NCI-H510A (cell line): ENCODE results near the gene DPP10.

Experiments used
- DNase-seq: peaks from one replicate; lab custom pipeline; 2025; lab: John Stamatoyannopoulos, UW

The DPP10 gene

DNA sequence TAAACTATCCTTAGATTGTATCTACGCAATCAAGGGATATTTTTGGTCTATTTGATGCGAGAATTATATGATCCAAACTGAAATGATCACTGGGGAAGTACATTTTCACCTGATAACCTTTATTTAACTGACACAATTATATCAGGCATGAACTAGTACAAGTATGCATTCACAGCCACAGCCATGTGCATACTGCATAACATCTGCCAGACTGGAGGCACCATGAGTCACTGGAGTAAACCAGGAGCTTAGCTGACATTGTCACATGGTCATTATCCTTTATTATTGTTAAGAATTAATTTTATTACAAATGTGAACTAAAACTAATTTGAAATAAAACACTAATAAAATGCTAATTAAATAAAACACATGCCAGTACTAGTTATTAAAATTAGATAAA is 1127.1 kb downstream of the DPP10 start:
- DNase-seq, result no peak

DNA sequence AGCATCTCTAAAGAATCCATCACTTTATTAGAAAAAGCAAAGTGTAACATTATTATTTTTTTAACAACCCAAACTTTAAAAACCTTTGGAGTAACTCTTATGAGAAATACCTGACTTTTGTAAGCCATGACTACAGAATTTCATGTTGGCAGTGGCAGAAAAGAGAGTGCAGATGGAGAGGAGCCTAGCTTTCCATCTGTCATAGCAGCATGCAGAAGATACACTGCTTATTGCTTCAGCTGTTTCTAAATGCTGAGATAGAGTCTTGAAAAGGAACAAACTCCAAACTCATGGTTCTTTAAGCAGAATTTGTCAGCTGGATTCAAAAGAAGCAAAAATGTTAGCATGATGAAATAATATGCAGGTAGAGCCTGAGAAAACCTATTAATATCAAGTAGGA is 1130.3 kb downstream of the DPP10 start:
- no peak for DNase-seq

DNA sequence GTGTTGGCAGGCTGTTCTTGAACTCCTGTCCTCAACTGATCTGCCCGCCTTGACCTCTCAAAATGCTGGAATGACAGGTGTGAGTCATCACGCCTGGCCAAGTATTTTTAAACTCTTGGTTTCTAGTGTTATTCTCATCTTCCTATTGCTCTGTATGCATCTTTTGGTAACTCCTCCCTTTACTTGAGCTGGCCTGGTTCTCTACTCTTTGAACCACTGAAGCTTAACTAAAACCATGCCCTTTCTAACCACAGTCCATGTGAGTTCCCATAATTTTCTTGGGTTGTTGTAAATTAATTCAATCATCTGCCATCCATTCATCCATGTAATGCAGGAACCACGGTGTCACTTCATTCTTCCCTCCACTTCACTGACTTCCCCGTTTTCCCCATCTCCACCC is 1131.3 kb downstream of the DPP10 start:
- DNase-seq, result no peak

DNA sequence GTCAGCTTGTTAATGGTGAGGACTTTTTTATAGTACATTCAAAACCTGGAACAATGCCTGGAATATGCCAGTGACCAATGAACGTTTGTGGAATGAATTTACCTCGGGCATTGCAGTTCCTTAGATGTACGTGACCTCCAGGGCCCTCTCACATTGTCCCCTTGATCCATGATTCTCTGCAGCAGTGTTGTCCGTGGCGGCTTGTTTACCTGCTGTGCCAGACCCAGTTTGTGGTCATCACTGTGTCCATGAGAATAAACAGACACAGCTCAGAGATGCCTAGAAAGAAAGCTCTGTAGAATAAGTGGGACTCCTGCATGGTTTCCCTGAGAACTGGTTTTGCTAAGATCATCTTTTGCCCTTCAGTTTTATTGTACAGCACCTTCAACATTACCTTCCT is 1132.2 kb downstream of the DPP10 start:
- DNase-seq, result no peak

DNA sequence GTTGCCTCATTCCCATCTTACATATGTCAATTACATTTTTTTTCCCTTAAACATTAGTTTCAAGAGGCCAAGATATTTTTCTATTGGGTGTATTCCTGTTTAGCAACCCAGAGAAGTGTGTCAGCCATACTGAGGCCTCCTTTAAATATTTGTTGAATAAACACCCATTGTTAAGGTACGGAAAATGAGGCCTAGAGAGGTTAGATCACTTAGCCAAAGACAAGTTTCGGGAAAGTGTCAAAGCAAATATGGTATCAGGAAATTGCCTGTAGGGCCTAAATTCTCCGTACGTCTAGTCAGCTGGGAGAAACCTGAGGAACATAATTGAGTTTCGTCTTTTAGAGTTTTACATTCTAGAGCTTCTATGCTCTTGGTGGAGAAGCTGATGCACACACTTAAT is 1138.3 kb downstream of the DPP10 start:
- DNase-seq, result no peak

DNA sequence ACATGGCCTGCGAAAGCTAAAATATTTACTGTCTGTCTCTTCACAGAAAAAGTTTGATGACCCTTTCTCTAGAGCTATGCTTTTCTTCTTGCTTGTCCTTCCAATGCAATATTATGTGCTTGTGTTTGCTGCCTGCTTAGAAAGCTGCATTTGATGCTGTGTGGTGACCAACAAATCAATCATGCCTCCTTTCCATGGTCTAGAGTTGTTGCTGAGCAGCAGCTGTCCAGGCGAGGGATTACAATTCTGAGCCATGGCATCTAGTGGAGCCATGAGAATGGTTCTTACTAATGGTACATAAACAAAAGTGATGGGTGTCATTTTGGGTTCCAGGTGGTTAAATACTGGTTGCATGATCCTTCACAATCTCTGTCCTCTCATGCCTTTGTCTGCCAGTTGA is 1142.1 kb downstream of the DPP10 start:
- DNase-seq, result no peak

DNA sequence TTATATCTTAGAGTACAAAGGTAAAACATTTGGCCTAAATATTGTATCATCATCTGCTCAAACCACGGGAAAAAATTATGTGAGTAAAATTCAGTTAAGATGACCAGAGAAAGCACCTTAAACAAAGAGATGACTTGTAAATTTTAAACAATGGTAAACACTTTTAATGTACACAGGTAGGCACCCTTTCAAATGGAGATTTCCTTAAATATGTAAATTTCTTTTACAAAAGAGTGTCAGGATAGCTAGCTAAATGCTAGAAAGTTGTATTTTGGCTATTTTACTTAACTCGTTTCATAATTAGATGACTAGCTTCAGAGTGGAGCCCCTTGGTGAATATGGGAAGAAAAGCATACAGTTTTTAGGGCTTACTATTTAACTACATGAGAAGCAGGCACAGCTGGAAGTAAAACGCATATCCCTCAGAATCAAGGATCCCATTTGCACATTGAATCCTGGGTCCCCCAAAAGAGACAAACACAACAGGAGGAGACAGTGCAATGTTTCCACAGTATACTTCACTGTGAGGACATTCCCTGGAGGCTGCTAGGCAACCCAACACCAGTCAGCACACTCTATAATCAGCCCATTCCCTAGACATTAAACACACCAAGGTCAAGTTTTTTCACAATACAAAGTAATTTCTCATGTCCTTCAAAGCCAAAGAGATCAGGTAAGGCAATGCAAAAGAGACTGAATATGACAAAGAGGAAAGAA is 1154.4 kb downstream of the DPP10 start:
- DNase-seq, result no peak

DNA sequence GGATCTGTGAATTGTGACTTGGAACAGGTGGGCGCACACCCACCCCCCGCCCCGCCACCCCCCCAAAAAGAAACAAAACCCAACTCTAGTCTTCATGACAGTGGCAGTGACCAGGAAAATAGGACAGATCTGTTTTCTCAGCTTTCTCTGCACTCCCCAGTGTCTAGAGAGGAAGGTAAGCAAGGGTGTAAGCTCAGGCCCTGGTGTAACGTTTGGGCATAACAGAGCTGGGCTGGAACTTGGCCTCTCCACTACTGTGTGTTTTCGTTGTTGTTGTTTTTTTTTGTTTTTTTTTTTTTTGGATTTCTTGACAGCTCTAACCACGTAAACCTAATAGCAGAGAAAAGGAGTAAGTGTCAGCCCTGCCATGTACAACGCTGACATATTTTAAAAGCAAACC is 1160.8 kb downstream of the DPP10 start:
- DNase-seq, result no peak

DNA sequence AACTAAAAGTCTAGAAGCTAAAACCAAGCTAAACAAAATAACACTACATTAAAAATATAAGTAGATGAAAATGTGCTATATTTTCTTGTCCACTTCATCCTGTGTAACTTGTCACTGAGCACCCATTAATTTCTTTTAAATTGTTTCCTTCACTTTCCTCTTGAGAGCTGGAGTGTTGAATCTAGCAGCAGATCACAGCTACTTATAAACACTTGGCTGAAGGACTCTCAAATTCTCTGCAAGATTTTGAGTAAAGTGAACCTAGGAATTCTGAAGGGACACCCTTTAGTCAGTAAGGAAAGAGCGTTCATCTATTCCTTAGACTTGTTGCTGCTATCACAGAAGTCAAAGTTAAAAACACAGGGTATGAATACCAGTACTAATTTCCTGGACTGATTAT is 1163.9 kb downstream of the DPP10 start:
- DNase-seq, result no peak

DNA sequence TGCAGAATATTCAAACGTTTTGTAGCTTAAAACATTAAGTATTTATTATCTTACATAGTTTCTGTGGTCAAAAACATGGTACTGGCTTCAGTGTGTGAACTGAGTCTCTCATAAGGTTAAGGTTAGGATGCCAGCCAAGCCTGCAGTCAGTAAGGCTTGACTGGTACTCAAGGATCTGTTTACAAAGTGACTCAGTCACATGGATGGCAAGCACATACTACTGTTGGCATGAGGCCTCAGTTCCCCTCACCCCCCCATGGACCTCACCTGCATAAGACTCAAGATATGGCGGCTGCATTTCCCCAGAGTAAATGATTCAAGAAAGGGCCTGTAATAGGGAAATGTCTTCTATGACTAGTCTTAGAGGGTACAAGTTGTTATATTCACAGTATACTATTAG is 1167.5 kb downstream of the DPP10 start:
- DNase-seq, result no peak

DNA sequence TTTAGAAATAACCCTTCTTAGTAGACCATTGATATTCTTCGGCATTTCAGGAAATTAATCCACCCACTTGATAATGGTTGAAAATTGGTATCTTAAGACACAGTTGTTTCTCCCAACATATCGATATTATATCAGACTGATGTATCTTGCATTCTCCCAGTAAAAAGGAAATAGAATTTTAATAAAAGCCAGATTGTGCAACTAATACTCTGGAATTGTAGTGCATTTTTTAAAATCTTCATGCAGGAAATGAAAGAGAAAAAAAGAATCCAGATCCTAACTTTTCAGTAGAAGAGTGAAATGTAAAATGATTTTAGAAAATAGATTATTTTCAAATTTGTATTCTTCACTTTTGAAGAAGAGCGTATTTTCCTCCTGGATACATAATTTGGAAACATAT is 1168.4 kb downstream of the DPP10 start:
- DNase-seq, result no peak

DNA sequence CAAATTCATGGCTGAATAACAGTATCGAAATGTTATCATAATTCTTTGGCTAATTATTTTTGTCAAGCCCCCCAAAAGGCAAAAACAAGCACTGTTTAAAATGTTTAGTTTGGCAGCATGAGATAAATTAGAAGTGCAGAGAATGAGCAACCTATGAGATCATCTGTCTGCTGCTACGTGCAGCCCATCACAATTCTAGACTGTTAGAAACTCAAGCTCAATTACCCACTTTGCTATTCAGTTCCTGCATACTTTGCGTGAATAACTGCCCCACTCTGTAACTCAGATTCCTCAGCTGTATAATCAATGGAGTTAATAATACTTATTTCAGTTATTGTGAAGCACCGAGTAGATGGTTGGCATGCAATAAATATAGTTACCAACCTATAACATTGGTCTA is 1181.9 kb downstream of the DPP10 start:
- no peak for DNase-seq

DNA sequence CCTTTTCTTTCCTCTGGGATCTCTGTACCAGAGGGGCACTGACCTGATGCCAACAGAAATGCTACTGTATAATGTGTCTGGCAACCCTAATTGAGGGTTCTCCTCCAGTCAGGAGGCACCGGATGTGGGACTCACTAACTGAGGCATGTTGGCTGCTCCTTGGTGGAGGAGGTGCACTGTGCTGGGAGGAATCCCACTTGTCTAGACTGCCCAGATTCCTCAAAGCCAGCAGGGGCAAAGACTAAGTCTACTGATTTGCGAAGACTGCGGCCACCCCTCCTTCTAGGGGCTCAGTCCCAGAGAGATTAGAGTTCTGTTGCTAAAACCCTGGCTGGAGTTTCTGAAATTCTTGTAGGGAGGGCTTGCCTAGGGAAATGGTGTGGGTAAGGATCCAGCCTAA is 1192.1 kb downstream of the DPP10 start:
- DNase-seq, result no peak

DNA sequence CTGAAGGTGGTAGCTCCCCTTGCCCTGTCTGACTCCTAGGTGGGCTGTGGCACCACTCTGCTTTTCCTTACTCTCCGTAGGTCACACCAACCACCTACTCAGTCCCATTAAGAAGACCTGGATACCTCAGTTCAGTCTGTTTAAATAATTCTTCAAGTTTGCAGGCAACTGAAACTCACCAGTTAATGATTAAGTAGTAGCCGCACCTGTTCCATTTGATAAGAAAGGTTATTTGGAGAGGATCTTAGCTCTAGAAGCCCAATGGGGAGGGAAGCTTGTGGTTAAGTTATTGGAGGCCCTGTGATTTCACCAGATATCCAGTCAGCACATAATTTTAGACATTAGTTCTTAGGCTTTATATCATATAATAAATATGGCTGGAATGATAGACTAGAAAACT is 1193.0 kb downstream of the DPP10 start:
- DNase-seq, result no peak

DNA sequence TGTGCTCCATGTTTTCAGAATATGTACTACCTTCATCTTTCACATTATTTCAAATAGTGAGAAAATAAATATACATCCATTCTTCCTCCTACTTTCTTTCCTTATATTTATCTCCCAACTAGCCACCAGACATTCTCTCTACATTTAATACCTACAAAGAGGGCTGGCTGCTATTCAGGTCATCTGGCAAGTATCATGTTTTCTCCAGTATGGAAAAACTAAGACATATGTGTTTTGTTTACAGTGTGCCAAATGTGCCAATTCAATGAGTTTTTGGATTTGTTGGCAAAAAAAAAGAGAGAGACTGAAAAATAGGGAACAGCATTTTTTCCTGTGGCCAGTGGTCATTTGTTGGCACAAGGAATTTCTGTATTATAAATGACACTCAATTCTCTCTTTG is 1207.3 kb downstream of the DPP10 start:
- DNase-seq, result no peak

DNA sequence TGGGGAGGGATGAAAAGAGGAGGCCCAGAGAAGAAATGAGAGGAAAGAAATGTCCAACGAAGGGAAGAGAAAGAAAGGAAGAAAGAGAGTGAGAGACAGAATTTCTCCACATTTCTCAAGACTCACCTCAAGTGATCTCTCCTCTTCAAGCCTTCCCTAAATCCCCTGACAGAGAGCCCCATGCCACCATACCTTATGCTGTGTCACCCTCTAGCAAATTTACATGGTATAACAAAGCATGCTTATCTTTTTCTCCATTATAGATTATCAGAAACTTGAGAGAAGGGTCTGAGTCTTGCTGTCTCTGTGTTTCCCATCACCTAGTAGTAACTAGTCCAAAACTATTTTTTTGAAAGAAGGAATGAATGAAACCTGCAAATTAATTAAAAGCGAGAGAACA is 1208.4 kb downstream of the DPP10 start:
- DNase-seq, result no peak

DNA sequence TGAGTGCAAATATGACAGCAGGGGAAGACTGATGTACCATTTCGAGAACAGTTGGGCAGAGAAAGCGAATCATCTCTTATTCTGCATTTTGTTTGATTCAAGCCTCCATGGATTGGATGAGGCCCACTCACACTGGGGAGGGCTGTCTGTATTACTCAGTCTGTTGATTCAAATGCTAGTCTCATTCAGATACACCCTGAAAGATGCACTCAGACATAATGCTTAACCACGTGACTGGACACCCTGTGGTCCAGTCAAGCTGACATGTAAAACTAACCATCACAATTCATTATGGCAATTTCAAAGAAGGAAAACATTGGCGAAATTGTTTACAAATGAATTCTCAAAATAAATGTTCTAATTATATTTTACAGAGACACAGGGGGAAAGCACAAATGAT is 1210.2 kb downstream of the DPP10 start:
- DNase-seq, result no peak

DNA sequence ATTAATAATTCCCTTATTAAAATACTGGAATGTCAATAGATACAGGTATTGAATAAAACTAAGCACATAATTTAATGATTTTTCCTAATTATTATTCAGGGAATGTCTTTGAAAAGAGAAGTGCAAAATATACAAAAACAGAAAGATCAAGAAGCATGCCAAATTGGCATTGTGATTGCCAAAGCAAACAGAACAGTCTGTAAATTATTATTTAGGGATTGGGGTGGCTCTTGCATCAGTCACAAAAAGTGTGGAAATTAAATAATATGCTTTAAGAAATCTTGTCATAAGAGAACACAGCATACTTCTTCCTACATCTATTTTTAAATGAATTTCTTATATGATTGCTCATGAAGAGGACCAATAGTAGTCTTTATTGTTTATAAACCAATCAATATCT is 1211.9 kb downstream of the DPP10 start:
- DNase-seq, result no peak

DNA sequence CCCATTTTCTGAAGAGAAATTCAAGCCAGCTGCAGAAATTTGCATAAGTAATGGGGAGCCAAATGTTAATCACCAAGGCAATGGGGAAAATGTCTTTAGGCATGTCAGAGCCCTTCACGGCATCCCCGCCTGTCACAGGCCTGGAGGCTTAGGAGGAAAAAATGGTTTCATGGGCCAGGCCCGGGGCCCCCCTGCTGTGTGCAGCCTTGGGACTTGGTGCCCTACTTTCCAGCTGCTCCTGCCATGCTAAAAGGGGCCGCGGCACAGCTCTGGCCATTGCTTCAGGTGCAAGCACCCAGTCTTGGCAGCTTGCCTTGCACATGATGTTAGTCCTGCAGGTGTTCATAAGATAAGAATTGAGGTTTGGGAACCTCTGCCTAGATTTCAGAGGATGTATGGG is 1235.7 kb downstream of the DPP10 start:
- no peak for DNase-seq

DNA sequence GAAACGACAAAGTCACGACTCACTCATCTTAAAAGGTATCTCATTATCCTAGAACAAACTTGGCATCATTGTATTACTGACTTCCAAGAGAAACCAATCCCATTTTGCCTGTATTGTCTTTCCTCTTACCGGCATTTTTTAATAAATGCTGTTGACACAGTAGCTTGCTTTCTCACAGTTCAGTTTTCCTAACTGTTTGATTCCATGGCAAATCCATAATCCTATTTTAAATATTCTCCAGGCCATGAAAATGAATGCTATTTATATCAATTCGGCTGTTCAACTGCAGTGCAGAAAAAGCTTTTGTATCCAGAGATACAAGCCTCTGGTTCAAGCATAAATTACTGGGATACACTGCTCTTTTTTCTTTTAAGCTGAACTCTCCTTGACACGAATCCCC is 1241.9 kb downstream of the DPP10 start:
- DNase-seq, result no peak

DNA sequence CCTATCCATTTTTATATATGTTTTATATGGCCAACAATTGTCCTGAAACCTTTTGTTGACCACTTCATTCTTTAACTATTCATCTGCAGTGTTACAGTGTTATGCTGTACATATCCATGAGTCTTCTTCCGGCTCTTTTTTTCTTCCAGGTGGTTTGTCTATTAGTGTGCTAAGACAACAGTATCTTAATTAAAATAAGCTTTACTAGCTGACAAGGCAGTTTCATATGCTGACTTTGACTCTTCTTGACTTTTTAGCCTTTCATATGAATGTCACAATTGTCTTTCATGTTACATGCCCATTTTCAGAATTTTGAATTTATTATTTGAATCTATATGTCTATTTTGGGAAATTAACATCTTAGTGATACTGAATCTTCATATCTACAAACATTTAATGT is 1249.0 kb downstream of the DPP10 start:
- no peak for DNase-seq

DNA sequence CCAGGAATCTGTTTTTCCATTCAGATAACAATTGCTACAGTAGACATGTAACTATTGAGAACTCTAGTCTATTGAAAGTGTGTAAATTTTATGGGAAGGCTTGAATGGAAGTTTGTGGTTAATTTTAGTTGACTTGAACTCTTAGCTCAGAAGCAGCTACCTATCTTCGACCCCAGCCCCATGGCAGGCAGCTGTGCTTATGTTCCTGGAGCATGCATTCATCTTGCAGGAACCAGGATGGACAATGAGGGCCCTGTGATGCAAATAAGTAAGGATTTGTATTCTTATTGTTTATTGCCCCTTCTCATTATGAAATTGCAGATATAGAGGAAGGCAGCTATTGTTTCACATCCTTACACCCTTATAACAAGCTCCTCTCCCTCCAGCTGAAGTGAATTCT is 1252.2 kb downstream of the DPP10 start:
- no peak for DNase-seq

DNA sequence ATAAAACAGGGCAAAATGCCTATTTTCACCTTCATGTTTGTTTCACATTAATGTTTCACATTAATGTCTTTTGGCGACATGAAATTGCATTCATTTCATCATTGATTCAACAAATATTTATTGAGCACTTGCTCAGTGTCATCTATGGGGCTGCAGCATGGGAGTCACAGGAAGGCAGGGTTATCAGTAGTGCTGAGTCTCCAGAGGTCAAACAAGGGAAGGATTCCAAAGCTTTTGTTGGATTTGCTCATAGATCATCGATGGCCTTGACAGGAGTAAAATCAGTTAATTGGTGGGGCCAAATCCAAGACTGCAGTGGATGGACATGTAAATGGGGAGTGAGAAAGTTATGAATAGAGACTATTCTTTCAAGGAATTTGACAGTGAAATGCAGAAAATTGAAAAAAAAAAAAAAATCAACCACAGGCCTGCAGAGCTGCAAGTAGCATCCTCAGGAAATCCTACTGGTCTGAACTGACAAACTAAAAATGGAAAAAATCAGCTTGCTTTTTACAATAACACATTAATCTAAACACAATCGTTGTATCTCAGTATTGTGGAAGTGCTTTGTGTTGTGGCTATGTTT is 1290.8 kb downstream of the DPP10 start:
- no peak for DNase-seq

DNA sequence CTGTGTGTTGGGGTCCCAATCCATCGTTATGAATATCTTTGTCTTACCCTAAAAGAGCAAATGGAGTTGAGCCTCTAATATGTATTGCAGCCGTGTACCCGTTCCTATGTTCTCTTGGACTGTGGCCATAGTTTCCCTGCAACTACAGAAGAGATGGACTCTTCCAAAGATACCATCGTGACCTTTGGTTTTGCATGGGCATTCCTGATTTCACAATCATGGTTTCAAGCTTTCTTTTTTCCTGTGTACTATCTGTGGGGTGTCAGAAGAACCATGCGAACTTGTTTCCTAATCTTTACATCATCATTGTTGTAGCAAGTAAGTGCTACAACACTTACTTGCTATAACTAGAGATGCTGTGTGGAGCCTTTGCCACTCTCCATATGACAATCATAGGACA is 1295.7 kb downstream of the DPP10 start:
- no peak for DNase-seq
